HL-60/S4 treated with phorbol 12-myristate 13-acetate at 8.2 ng/mL for 4 days and 3 days (cell line): ENCODE data around the gene GPAT3.

Source experiments
- in situ Hi-C: fragments of 300-500 bp; cut with MboI; formaldehyde crosslinking; loops from 2 replicates; pipeline ENCODE4 v1.15.0; 2022; ENCODE audit warnings: low sequenced_read_pairs

The GPAT3 gene

GRCh38 chr4:83639849-83640493, 104.1 kb downstream of the GPAT3 start:
- in situ Hi-C loops, result loop anchor here (5.0 kb wide), 1 partner anchor 128 kb away; no protein-coding TSS in a partner anchor

- in situ Hi-C loops, result no loop called here
These were observed 107.1 kb downstream of the GPAT3 start for GRCh38 chr4:83643036-83643435.

GRCh38 chr4:83644677-83645659, 109.1 kb downstream of the GPAT3 start:
- in situ Hi-C loops, result no loop called here

GRCh38 chr4:83646538-83647239, 110.8 kb downstream of the GPAT3 start:
- in situ Hi-C loops, result no loop called here

- in situ Hi-C loops, result no loop called here
These were observed 115.9 kb downstream of the GPAT3 start for GRCh38 chr4:83651846-83652245.
